Stomach (tissue), 9 donors: Measurements from ENCODE around the gene ATP9B. TPM values are rescaled to one million over a fixed set of nuclear protein-coding genes. Genes with fewer than 3 reads are reported as not detected.

Experiments used
- DNase-seq, 2 donors: peaks; one replicate each; pipeline versions ENCODE4 v3.0.0 to v3.0.0-alpha.2; 2013 to 2019
- H3K27ac ChIP-seq, 5 donors: fragments of 200-600 bp in 4 of 5; sonication (generic) in 4 of 5; one replicate each; pipeline ENCODE4 v1.5.1; 2013 to 2019; ENCODE audit warnings: mild to moderate bottlenecking in 1 of 5, moderate library complexity in 1 of 5
- H3K27me3 ChIP-seq, 3 donors: fragments of 200-600 bp; sonication (generic); one replicate each; pipeline ENCODE4 v1.5.1; 2017 to 2019; ENCODE audit warnings: mixed run types in 1 of 3
- H3K36me3 ChIP-seq, 4 donors: fragments of 200-600 bp; sonication (generic); 1 replicate in 3 of 4; 2 replicates in 1 of 4; pipeline ENCODE4 v1.5.1; 2016 to 2019
- H3K4me1 ChIP-seq, 4 donors: fragments of 200-600 bp; sonication (generic); one replicate each; pipeline ENCODE4 v1.5.1; 2016 to 2019
- H3K4me3 ChIP-seq, 4 donors: fragments of 200-600 bp; sonication (generic) in 3 of 4; one replicate each; pipeline ENCODE4 v1.5.1; 2016 to 2019; ENCODE audit warnings: mild to moderate bottlenecking in 1 of 4
- H3K9me3 ChIP-seq, 4 donors: fragments of 200-600 bp; sonication (generic); one replicate each; pipeline ENCODE4 v1.5.1; 2016 to 2019
- EP300 ChIP-seq: sonication (generic); formaldehyde crosslinking; IDR thresholded peaks from one replicate; pipeline ENCODE4 v1.6.1; 2017; ENCODE audit warnings: antibody characterized with exemption
- POLR2A ChIP-seq, 4 donors: fragments of 450-650 bp; IDR thresholded peaks; one replicate each; pipeline ENCODE4 v1.6.1; 2016; ENCODE audit warnings: antibody characterized with exemption in 4 of 4, control low read depth in 2 of 4, mild to moderate bottlenecking in 1 of 4, moderate library complexity in 1 of 4
- POLR2AphosphoS5 ChIP-seq, 3 donors: sonication (generic); formaldehyde crosslinking; IDR thresholded peaks; one replicate each; pipeline ENCODE4 v1.6.1; 2016; ENCODE audit warnings: antibody characterized with exemption in 3 of 3
- WGBS, 5 donors: extraction: QIAGEN DNeasy Blood & Tissue Kit in 3 of 5; methylation state at CpG; one replicate each; pipeline versions ENCODE4 v1.1.5 to v1.1.7; 2013 to 2018; 5-methylcytosine and 5-hydroxymethylcytosine counted together
- intact Hi-C: fragments of 100-400 bp; cut with DNase I; formaldehyde crosslinking; loops from one replicate; pipeline ENCODE4 v1.15.1; 2023; ENCODE audit warnings: low total_unique reads
- polyA plus RNA-seq, 3 donors: library from polyadenylated mRNA; stranded (reverse); fragments of 200-250 nt; gene quantifications; one replicate each; pipeline ENCODE4 v1.2.3, GENCODE V29; 2013
- total RNA-seq, 5 donors: library from RNA; depleted of rRNA; stranded (reverse); fragments of >200 nt; gene quantifications; one replicate each; pipeline versions ENCODE4 v1.1.0 to v1.2.3, GENCODE V29; 2014 to 2016
- TF ChIP-seq, protein P1 (sequence below), 7 experiments: fragments of 450-650 bp in 4 of 7; fragments of 200-600 bp in 3 of 7; sonication (generic) in 3 of 7; IDR thresholded peaks; one replicate each; pipeline ENCODE4 v1.5.1; 2016 to 2019; ENCODE audit warnings: antibody characterized with exemption in 7 of 7, control low read depth in 2 of 7, mild to moderate bottlenecking in 1 of 7
- donor health status: healthy with polysubstance abuse.
- donor health status: Bipolar disorder and iron deficiency.
- donor health status: healthy.

The ATP9B gene
- total and polyA plus RNA-seq, 8 donors: 10.6 to 128 (median 34.9) TPM

DNA sequence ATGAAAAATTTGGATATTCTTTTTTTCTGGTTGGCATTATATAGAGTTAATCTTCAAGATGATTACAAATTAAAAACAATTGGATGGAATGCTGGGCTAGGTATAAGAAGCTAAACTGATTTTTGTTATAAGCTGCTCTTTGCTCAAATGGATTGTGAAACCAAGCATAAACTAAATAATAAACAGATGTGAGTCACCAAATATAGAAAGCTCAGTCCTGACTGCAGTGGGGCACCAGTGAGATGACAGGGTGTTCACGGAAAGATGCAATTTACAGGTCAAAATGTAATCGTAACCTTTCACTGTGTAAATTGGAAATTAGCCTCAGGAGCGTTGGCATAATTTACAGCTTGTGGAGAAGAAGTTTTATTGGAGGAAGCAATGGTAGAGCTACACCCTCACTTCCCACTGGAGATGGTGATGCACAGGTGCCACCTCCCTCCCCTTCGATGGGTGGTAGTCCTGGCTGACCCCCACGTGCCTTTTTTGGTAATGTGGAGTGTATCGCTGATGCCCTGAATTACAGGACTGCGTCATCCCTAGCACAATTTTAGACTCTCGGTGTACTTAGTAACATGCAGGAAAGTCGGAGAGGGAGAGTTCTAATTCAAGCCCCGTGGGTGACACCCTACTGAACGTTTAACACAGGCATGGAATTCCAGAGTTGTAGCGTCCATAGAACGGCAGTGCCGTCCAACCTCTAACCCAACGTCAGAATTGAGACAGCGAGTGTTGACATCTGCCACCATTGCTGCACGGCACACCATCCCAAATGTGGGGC lies 252.6 kb downstream of the ATP9B start:
- TF ChIP-seq POLR2AphosphoS5 (IDR thresholded peaks at IDR 0.05) (no peak), POLR2A (IDR thresholded peaks at IDR 0.05) (no peak), EP300 (no peak)
- TF ChIP-seq, protein P1, sequence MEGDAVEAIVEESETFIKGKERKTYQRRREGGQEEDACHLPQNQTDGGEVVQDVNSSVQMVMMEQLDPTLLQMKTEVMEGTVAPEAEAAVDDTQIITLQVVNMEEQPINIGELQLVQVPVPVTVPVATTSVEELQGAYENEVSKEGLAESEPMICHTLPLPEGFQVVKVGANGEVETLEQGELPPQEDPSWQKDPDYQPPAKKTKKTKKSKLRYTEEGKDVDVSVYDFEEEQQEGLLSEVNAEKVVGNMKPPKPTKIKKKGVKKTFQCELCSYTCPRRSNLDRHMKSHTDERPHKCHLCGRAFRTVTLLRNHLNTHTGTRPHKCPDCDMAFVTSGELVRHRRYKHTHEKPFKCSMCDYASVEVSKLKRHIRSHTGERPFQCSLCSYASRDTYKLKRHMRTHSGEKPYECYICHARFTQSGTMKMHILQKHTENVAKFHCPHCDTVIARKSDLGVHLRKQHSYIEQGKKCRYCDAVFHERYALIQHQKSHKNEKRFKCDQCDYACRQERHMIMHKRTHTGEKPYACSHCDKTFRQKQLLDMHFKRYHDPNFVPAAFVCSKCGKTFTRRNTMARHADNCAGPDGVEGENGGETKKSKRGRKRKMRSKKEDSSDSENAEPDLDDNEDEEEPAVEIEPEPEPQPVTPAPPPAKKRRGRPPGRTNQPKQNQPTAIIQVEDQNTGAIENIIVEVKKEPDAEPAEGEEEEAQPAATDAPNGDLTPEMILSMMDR (IDR thresholded peaks at IDR 0.05): no peak
- Histone ChIP-seq H3K9me3 (no peaks in the 10 kb centered on the region), H3K27ac (no peak overlapping the region), H3K4me3 (no peak overlapping the region), H3K4me1 (no peaks in the 10 kb centered on the region), H3K27me3 (no peaks in the 10 kb centered on the region), H3K36me3 (peaks cover 0 to 27% (median 16%) of the 10 kb centered on the region in 4 donors)
- DNase-seq: no peak
- intact Hi-C loops: no loop called here
- WGBS, 5 donors: 70 to 83% (median 80%) methylated on average over 17 of the region's 17 CpGs

DNA sequence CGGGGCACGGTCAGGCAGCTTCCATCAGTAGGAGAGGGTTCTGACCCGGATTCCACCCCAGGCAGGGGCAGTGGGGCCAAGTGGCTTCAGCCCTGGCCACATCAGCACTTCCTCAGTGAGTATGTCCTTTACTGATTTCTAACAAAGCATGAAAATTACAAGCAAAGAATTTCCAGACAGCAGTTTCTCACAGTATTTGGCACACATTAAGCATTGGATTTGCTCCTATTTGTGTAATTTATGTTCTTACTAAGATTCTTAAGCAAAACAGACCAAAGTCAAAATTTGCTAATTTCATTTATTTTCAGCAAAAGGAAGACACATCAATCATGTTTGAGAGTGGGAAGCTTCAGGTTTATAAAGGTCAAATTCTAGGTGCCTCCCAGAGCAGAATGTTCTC lies 253.2 kb downstream of the ATP9B start:
- TF ChIP-seq POLR2A (IDR thresholded peaks at IDR 0.05) (no peak), POLR2AphosphoS5 (IDR thresholded peaks at IDR 0.05) (no peak), EP300 (no peak)
- TF ChIP-seq, protein P1 (IDR thresholded peaks at IDR 0.05): no peak
- H3K4me1 ChIP-seq: no peaks in the 10 kb centered on the region
- no peaks in the 10 kb centered on the region for H3K9me3 ChIP-seq
- H3K27ac ChIP-seq: no peak overlapping the region
- no peaks in the 10 kb centered on the region for H3K27me3 ChIP-seq
- DNase-seq: no peak
- WGBS, 5 donors: 60 to 87% (median 81%) methylated on average over 1 to 3 of the region's 3 CpGs
- no peak overlapping the region for H3K4me3 ChIP-seq
- H3K36me3 ChIP-seq: peaks cover 0 to 27% (median 16%) of the 10 kb centered on the region in 4 donors
- intact Hi-C loops: no loop called here

DNA sequence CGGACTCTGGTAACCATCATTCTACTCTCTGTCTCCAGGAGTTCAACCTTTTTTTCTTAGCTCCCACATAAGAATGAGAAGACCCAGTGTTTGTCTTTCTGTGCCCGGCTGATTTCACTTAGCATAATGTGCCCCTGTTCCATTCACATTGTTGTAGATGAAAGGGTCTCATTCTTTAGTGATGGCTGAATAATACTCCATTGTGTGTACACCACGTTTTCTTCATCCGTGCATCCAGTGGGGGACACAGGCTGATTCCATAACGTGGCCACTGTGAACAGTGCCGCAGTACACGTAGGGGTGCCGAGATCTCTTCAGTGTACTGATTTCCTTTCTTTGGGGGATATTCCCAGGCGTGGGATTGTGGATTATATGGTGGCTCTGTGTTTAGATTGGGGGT lies 254.3 kb downstream of the ATP9B start:
- DNase-seq: no peak
- TF ChIP-seq POLR2AphosphoS5 (IDR thresholded peaks at IDR 0.05) (no peak), POLR2A (IDR thresholded peaks at IDR 0.05) (no peak), EP300 (no peak)
- TF ChIP-seq, protein P1 (IDR thresholded peaks at IDR 0.05): no peak
- Histone ChIP-seq H3K27me3 (no peaks in the 10 kb centered on the region), H3K9me3 (no peaks in the 10 kb centered on the region), H3K27ac (no peak overlapping the region), H3K4me3 (no peak overlapping the region), H3K4me1 (no peaks in the 10 kb centered on the region), H3K36me3 (peaks cover 0 to 19% (median 16%) of the 10 kb centered on the region in 4 donors)
- intact Hi-C loops: no loop called here
- 91 to 96% (median 93%) methylated on average over 9 of the region's 9 CpGs for WGBS, 5 donors

DNA sequence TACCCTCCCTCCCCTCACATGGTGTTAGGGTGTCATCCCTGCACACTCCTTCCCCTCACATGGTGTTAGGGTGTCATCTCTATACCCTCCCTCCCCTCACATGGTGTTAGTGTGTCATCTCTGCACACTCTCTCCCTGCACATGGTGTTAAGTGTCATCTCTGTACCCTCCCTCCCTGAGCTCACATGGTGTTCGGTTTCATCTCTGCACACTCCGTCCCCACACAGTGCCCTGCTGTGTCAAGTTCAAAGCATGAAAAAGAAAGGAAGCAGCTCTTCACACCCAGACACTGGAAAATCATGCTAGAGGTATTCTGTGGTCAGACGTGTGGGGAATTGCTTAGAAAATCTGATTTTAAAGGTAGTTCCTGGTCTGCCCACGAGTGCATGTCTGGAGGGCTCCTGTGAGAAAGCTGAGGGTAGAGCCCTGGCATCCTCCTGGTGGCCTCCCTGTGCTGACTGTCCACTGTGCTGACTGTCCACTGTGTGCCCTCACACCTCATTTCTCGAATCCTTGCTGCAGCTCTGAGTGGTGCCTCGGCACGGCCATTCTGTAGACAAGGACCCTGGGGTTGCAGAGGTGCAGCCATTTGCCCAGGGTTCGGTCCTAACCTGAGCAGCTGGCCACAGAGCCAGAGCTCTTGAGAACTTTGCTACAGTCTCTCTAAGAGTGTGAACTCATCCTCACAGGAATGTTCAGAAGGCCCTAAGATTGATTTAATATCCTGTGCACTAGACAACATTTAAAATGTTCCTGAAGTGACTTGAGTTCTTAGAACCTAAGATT lies 257.4 kb downstream of the ATP9B start:
- TF ChIP-seq POLR2AphosphoS5 (IDR thresholded peaks at IDR 0.05) (no peak), EP300 (no peak), POLR2A (IDR thresholded peaks at IDR 0.05) (no peak)
- TF ChIP-seq, protein P1 (IDR thresholded peaks at IDR 0.05): no peak
- Histone ChIP-seq H3K27me3 (no peaks in the 10 kb centered on the region), H3K27ac (no peak overlapping the region), H3K4me3 (no peak overlapping the region), H3K36me3 (peaks cover 9 to 46% (median 37%) of the 10 kb centered on the region in 4 donors), H3K4me1 (peaks cover 0 to 4% (median 2%) of the 10 kb centered on the region in 4 donors), H3K9me3 (no peaks in the 10 kb centered on the region)
- DNase-seq: no peak
- intact Hi-C loops: no loop called here
- WGBS, 5 donors: 94 to 97% (median 95%) methylated on average over 8 of the region's 8 CpGs
